Kidney capillary endothelial cell (primary cell): Measurements from ENCODE around the gene TGM4.
"Not testable (repeated sequence)": the region's sequence is repeated elsewhere in the genome, so short reads cannot be mapped to it uniquely, and the experiment has no call there.

Experiments used
- DNase-seq: peaks from one replicate; pipeline ENCODE4 v3.0.0-alpha.2; 2018; ENCODE audit warnings: low spot score

Gene TGM4

GRCh38 chr3:44915702-44916438 lies 41.5 kb downstream of the TGM4 start:
- DNase-seq: peak; percentile 3

- DNase-seq: no peak
Measured at GRCh38 chr3:44918087-44918486, 43.7 kb downstream of the TGM4 start.

GRCh38 chr3:44918581-44918980 lies 44.2 kb downstream of the TGM4 start:
- no peak for DNase-seq

- no peak for DNase-seq
Measured at GRCh38 chr3:44920081-44920480, 45.7 kb downstream of the TGM4 start.

- DNase-seq: no peak
Measured at GRCh38 chr3:44923632-44924456, 49.4 kb downstream of the TGM4 start.

- DNase-seq: no peak
Measured at GRCh38 chr3:44924457-44925084, 50.2 kb downstream of the TGM4 start.

- DNase-seq: no peak
Measured at GRCh38 chr3:44926172-44926571, 51.8 kb downstream of the TGM4 start.

GRCh38 chr3:44926921-44927320 lies 52.5 kb downstream of the TGM4 start:
- DNase-seq: no peak

GRCh38 chr3:44927371-44927770 lies 53.0 kb downstream of the TGM4 start:
- no peak for DNase-seq

GRCh38 chr3:44929782-44930181 lies 55.4 kb downstream of the TGM4 start:
- no peak for DNase-seq

GRCh38 chr3:44930911-44931310 lies 56.5 kb downstream of the TGM4 start:
- DNase-seq: no peak

- no peak for DNase-seq
Measured at GRCh38 chr3:44931791-44932190, 57.4 kb downstream of the TGM4 start.

- no peak for DNase-seq
Measured at GRCh38 chr3:44932271-44932670, 57.9 kb downstream of the TGM4 start.

GRCh38 chr3:44932986-44933944 lies 58.9 kb downstream of the TGM4 start:
- DNase-seq: peak; percentile 89

- DNase-seq: no peak
Measured at GRCh38 chr3:44939581-44940036, 65.2 kb downstream of the TGM4 start.

- DNase-seq: peak; percentile 20
Measured at GRCh38 chr3:44942202-44942921, 68.0 kb downstream of the TGM4 start.

GRCh38 chr3:44948239-44948638 lies 73.8 kb downstream of the TGM4 start:
- DNase-seq: no peak

- not testable (repeated sequence) for DNase-seq
Measured at GRCh38 chr3:44949770-44950169, 75.4 kb downstream of the TGM4 start.

- no peak for DNase-seq
Measured at GRCh38 chr3:44950275-44950734, 75.9 kb downstream of the TGM4 start.

GRCh38 chr3:44952689-44953088 lies 78.3 kb downstream of the TGM4 start:
- no peak for DNase-seq

- no peak for DNase-seq
Measured at GRCh38 chr3:44954304-44954703, 79.9 kb downstream of the TGM4 start.
